ENCODE measurements around the gene SLC66A2.
"Not testable (repeated sequence)": the region's sequence is repeated elsewhere in the genome, so short reads cannot be mapped to it uniquely, and the experiment has no call there.

Gene SLC66A2

DNA sequence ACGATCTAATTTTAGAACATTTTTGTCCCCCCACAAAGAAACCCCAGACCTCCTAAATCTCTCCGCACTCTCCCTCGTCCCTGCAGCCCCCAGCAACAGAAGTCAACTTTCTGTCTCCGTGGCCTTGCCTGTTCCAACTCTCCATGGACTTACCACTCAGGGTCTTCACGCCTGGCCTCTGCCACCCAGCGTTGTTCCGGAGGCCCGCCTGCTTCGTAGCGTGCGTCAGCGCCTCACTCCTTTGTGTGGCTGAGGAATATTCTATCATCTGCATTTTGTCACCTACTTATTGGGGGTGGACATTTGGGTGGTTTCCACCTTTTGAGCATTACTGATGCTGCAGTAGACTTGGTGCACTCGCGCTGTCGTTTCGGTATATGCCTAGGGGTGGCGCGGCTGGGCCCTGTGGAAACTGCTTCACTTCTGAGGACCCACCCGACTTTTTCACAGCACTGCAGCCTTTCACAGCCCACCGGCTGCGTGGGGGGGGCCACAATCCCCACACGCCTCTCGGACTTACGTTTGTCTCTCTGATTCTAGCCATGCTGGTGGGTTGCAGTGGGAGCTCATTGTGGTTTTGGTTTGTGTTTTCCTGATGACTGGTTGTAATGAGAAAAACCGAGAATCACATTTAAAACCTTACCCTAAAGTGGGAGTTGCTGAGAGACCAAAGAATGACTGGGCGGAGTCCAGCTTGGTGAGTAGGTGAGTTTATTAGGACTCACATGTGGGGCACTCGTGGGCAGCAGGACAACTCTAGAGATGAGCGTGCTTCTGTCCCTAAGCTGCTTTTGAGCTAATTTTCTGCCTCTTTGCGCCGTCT is 11.6 kb upstream of the SLC66A2 start:
- H3K4me1 ChIP-seq (ENCODE audit: control insufficient read depth in 1 of 2, insufficient read depth in 1 of 2, low read depth in 1 of 2, low read length in 1 of 2), result peaks cover 17 to 18% of the 10 kb centered on the region in 2 experiments
- no peaks in the 10 kb centered on the region for H3K9me3 ChIP-seq

DNA sequence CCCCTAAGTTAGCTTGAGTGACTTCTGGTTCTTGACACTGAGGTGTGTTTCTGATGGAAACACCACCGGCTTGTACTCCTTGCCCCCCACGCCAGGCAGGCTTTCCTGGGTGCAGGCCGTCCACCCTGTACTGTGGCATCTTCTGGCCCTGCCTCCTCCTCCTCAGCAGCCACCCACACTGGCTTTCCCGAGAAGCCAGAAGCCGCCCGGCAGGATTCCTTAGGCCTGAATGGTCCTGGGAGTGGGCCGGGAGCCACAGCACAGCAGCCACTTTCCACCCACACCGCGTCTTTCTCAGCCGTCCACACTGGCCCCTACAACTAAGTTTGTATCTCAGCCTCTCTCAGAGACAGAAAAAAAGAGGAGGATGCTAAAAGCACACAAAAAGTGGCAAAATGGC is 10.9 kb upstream of the SLC66A2 start:
- H3K36me3 ChIP-seq, result no peaks in the 10 kb centered on the region
- H3K4me1 ChIP-seq (ENCODE audit: control insufficient read depth in 1 of 2, insufficient read depth in 1 of 2, low read depth in 1 of 2, low read length in 1 of 2), result peaks cover 17 to 18% of the 10 kb centered on the region in 2 experiments
- no peaks in the 10 kb centered on the region for H3K9me3 ChIP-seq
- peaks cover 26% of the 10 kb centered on the region for H3K27me3 ChIP-seq
- H3K4me3 ChIP-seq (ENCODE audit: low read depth in 1 of 2, low read length in 1 of 2), result no peak overlapping the region
- no peak overlapping the region for H3K27ac ChIP-seq
- TF ChIP-seq, protein P1, sequence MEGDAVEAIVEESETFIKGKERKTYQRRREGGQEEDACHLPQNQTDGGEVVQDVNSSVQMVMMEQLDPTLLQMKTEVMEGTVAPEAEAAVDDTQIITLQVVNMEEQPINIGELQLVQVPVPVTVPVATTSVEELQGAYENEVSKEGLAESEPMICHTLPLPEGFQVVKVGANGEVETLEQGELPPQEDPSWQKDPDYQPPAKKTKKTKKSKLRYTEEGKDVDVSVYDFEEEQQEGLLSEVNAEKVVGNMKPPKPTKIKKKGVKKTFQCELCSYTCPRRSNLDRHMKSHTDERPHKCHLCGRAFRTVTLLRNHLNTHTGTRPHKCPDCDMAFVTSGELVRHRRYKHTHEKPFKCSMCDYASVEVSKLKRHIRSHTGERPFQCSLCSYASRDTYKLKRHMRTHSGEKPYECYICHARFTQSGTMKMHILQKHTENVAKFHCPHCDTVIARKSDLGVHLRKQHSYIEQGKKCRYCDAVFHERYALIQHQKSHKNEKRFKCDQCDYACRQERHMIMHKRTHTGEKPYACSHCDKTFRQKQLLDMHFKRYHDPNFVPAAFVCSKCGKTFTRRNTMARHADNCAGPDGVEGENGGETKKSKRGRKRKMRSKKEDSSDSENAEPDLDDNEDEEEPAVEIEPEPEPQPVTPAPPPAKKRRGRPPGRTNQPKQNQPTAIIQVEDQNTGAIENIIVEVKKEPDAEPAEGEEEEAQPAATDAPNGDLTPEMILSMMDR (IDR thresholded peaks at IDR 0.05), result no peak

More for the DNA sequence above, 11.6 kb upstream of the SLC66A2 start:
- TF ChIP-seq, protein P1 (IDR thresholded peaks at IDR 0.05), result no peak
- Histone ChIP-seq H3K27me3 (peaks cover 26% of the 10 kb centered on the region), H3K4me3 (ENCODE audit: low read depth in 1 of 2, low read length in 1 of 2) (no peak overlapping the region), H3K27ac (no peak overlapping the region), H3K36me3 (no peaks in the 10 kb centered on the region)

DNA sequence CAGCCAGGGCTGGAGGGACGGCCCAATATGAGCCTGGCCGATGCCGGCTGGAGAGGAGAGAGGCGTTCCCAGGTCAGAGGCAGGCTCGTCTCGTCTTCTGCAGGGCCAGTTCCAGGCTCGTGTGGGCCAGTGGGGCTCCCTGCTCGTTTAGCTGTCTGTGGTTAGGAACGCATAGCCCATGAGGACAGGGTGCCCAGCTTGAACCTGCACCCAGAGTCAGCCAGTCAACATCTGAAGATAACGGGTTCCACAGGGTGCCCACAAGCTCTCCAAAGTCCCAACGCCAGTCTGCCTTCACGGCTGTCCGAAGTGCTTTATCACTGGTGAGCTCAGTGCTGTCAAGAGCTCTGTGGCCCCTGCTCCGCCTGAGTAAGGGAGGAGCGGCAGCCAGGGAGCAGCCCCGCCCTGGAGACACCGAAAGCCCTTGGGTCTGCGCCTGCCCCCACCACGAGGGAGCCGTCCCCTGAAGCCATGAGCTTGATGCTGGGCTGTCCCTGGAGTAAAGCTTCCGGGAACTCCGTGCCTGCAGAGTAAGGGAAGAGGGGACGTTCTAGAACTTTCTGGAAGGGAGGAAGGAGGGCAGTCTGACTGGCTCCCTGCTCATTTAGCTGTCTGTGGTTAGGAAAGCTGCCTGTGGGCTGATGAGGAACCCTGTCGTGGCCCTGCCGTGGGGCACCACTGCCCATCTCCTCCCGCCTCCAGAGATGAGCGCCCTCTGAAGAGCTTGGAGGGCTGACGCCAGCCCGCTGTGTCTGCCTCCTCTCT is 10.3 kb upstream of the SLC66A2 start:
- TF ChIP-seq, protein P1 (IDR thresholded peaks at IDR 0.05), result no peak
- H3K27me3 ChIP-seq, result peaks cover 26% of the 10 kb centered on the region
- H3K4me1 ChIP-seq (ENCODE audit: control insufficient read depth in 1 of 2, insufficient read depth in 1 of 2, low read depth in 1 of 2, low read length in 1 of 2), result peaks cover 17 to 18% of the 10 kb centered on the region in 2 experiments
- H3K9me3 ChIP-seq, result no peaks in the 10 kb centered on the region
- no peak overlapping the region for H3K27ac ChIP-seq
- no peak overlapping the region for H3K4me3 ChIP-seq (ENCODE audit: low read depth in 1 of 2, low read length in 1 of 2)
- no peaks in the 10 kb centered on the region for H3K36me3 ChIP-seq

DNA sequence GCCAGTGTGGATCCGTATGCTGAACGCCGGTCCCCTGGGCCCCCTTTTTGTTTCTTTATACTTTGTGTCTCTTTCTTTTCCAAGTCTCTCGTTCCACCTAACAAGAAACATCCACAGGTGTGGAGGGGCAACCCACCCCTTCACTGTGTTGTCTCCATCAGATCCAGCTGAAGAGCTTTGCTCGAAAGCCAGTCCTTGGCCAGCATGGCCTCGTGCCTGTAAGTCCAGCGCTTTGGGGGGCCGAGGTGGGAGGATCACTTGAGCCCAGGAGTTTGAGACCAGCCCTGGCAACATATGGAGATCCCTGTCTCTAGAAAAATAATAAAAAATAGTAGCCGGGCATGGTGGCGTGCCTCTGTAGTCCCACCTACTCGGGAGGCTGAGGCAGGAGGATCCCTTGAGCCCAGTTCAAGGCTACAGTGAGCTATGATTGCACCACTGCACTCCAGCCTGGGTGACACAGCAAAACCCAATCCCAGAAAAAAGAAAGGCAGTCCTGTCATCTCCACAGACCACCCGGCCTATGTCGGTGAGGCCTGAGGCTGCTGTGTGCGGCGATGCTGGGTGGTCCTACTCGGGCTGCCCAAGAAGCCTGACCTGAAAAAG is 9.6 kb upstream of the SLC66A2 start:
- peaks cover 17 to 18% of the 10 kb centered on the region in 2 experiments for H3K4me1 ChIP-seq (ENCODE audit: control insufficient read depth in 1 of 2, insufficient read depth in 1 of 2, low read depth in 1 of 2, low read length in 1 of 2)
- no peak overlapping the region for H3K27ac ChIP-seq
- no peaks in the 10 kb centered on the region for H3K36me3 ChIP-seq
- peaks cover 26% of the 10 kb centered on the region for H3K27me3 ChIP-seq
- TF ChIP-seq, protein P1 (IDR thresholded peaks at IDR 0.05), result no peak
- H3K9me3 ChIP-seq, result no peaks in the 10 kb centered on the region
- no peak overlapping the region for H3K4me3 ChIP-seq (ENCODE audit: low read depth in 1 of 2, low read length in 1 of 2)

DNA sequence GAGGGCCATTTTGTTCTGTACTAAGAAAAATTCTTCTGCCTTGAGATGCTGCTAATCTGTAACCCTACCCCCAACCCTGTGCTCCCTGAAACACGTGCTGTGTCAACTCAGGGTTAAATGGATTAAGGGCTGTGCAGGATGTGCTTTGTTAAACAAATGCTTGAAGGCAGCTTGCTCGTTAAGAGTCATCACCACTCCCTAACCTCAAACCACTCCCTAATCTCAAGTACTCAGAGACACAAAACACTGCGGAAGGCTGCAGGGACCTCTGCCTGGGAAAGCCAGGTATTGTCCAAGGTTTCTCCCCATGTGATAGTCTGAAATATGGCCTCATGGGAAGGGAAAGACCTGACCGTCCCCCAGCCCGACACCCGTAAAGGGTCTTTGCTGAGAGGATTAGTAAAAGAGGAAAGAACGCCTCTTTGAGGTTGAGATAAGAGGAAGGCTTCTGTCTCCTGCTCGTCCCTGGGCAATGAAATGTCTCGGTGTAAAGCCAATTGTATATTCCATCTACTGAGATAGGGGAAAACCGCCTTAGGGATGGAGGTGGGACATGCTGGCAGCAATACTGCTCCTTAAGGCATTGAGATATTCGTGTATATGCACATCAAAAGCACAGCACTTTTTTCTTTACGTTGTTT is 8.8 kb upstream of the SLC66A2 start:
- Histone ChIP-seq H3K27me3 (peaks cover 26% of the 10 kb centered on the region), H3K4me1 (ENCODE audit: control insufficient read depth in 1 of 2, insufficient read depth in 1 of 2, low read depth in 1 of 2, low read length in 1 of 2) (peaks cover 13 to 14% of the 10 kb centered on the region in 2 experiments)
- not testable (repeated sequence) for H3K4me3 ChIP-seq (ENCODE audit: low read depth in 1 of 2, low read length in 1 of 2); H3K9me3 ChIP-seq; H3K27ac ChIP-seq; H3K36me3 ChIP-seq
